HepG2 (cell line): ENCODE measurements around the gene MYOM1. TPM values are rescaled to one million over a fixed set of nuclear protein-coding genes. Genes with fewer than 3 reads are reported as not detected.

Source experiments
- ATF1 ChIP-seq: IDR thresholded peaks from 2 replicates; pipeline ENCODE4 v1.6.1; 2016; ENCODE audit warnings: mild to moderate bottlenecking, control low read depth
- FIP1L1 ChIP-seq: fragments of 200-400 bp; formaldehyde crosslinking; IDR thresholded peaks from 2 replicates; pipeline ENCODE4 v1.6.1; 2018; ENCODE audit warnings: low read depth, mild to moderate bottlenecking, low read length, moderate library complexity, borderline replicate concordance; ENCODE audit not compliant: insufficient read depth
- FOXJ3 ChIP-seq: sonication (generic); formaldehyde crosslinking; IDR thresholded peaks from 2 replicates; pipeline ENCODE4 v1.4.0; 2020; ENCODE audit warnings: missing genetic modification reagents, mild to moderate bottlenecking, borderline replicate concordance
- SMAD3 ChIP-seq: sonication (generic); formaldehyde crosslinking; IDR thresholded peaks from 2 replicates; pipeline ENCODE4 v1.4.0; 2020; ENCODE audit warnings: missing genetic modification reagents
- SNRNP70 ChIP-seq: fragments of 200-400 bp; formaldehyde crosslinking; IDR thresholded peaks from 2 replicates; pipeline ENCODE4 v1.6.1; 2017; ENCODE audit warnings: mild to moderate bottlenecking, low read depth, low read length, moderate library complexity
- SP2 ChIP-seq: sonication (generic); formaldehyde crosslinking; IDR thresholded peaks from 2 replicates; pipeline ENCODE4 v1.5.1; 2020; ENCODE audit warnings: mild to moderate bottlenecking, missing genetic modification reagents
- SRSF4 ChIP-seq: fragments of 200-400 bp; formaldehyde crosslinking; IDR thresholded peaks from one replicate; pipeline ENCODE4 v1.6.1; 2018; ENCODE audit warnings: mild to moderate bottlenecking, low read depth, low read length, moderate library complexity; ENCODE audit not compliant: poor library complexity, severe bottlenecking
- SSRP1 ChIP-seq: IDR thresholded peaks from 2 replicates; pipeline ENCODE4 v1.6.1; 2016; ENCODE audit warnings: control low read depth
- TOE1 ChIP-seq: sonication (generic); formaldehyde crosslinking; IDR thresholded peaks from 2 replicates; pipeline ENCODE4 v1.4.0; 2020; ENCODE audit warnings: mild to moderate bottlenecking, missing genetic modification reagents
- TOPORS ChIP-seq: sonication (generic); formaldehyde crosslinking; IDR thresholded peaks from 2 replicates; pipeline ENCODE4 v1.8.0; 2023; ENCODE audit warnings: mild to moderate bottlenecking, missing genetic modification reagents
- ZNF367 ChIP-seq: sonication (generic); formaldehyde crosslinking; IDR thresholded peaks from 2 replicates; pipeline ENCODE4 v1.4.0; 2020; ENCODE audit warnings: missing genetic modification reagents, borderline replicate concordance
- polyA plus RNA-seq, 8 experiments: library from polyadenylated mRNA; depleted of rRNA in 3 of 8; stranded (reverse) in 7 of 8; unstranded in 1 of 8; fragments of >200 nt; fragmentation: Illumina TruSeq in 4 of 8; extraction: Trizol in 4 of 8; gene quantifications; 2 replicates each; pipeline versions ENCODE4 v1.2.1 to v1.2.3, GENCODE V29; 2011 to 2016; ENCODE audit warnings: low read depth in 4 of 8, missing spikeins in 1 of 8, mixed read lengths in 1 of 8; ENCODE audit not compliant: insufficient read depth in 1 of 8
- total RNA-seq, 5 experiments: library from RNA; depleted of rRNA; stranded (reverse); fragments of >200 nt; fragmentation: Illumina TruSeq; extraction: Trizol; gene quantifications; 2 replicates each; pipeline ENCODE4 v1.2.3, GENCODE V29; 2016; ENCODE audit warnings: low read depth in 1 of 5
- TF ChIP-seq, protein P1 (sequence below): conservative IDR thresholded peaks from 2 replicates; pipeline ENCODE4 v1.6.1; 2018; ENCODE audit warnings: missing genetic modification reagents
- TF ChIP-seq, protein P2 (sequence below): sonication (generic); formaldehyde crosslinking; IDR thresholded peaks from 2 replicates; pipeline ENCODE4 v1.4.0; 2020; ENCODE audit warnings: mild to moderate bottlenecking, missing genetic modification reagents
- TF ChIP-seq, protein P3 (sequence below): fragments of 450-650 bp; IDR thresholded peaks from 2 replicates; pipeline ENCODE4 v1.6.1; 2017
- TF ChIP-seq, protein P4 (sequence below): sonication (generic); formaldehyde crosslinking; IDR thresholded peaks from 2 replicates; pipeline ENCODE4 v1.4.0; 2020; ENCODE audit warnings: missing genetic modification reagents

MYOM1 gene
- total and polyA plus RNA-seq, 2 of the 13 experiments (the other 11 are each of a cell fraction or from before 2014, with no cell fraction given) = 0.46 to 0.98 TPM

DNA sequence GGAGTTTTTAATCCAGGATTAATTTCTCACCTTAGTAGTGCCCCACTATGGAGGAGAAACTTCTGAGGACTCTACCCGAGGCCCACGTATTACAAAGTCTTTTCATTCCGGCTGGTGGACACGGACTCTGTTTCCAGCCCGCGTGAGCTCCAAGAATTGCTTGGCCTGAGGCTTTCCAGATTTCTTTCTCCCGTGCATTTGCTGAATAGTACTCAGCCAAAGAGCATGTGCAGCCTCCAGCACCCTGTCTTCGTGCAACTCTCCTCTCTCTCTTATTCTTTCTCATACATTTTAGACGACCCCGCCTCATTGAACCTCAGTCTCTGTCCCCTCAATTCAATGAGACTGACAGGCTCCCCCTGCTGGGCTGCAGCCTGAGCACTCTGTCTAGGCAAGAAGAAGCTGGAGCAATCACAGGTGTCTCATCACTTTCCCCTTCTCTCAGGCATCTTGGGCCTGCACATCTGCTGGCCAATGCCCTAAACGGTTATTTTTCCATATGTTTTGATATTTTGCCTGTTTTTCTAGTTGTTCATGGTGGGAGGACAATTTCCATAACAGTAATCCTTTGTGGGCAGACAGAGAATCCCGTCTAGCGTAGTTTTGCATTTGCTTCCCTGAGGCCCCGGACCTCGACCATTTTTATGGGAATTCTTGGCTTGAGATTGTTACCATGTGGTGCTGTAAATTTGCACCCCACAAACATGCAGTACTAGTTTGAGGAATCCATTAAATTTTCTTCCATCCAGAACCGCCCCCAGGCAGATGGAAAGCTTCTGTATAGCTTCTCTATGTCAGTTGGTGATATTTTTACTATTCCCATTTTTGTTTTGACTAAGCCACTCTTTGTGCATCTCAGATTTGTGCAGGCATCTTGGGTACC lies 156.7 kb downstream of the MYOM1 start (continued):
- TF ChIP-seq, protein P1, sequence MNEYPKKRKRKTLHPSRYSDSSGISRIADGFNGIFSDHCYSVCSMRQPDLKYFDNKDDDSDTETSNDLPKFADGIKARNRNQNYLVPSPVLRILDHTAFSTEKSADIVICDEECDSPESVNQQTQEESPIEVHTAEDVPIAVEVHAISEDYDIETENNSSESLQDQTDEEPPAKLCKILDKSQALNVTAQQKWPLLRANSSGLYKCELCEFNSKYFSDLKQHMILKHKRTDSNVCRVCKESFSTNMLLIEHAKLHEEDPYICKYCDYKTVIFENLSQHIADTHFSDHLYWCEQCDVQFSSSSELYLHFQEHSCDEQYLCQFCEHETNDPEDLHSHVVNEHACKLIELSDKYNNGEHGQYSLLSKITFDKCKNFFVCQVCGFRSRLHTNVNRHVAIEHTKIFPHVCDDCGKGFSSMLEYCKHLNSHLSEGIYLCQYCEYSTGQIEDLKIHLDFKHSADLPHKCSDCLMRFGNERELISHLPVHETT (CRISPR knock-in tag) = no peak
- TF ChIP-seq SRSF4 (no peak), ZNF367 (no peak), SP2 (no peak), FIP1L1 (no peak), SNRNP70 (no peak), TOPORS (no peak), SMAD3 (CRISPR knock-in tag) (peak; percentile 19; the same call in 1 of the 2 replicates), ATF1 (CRISPR knock-in tag) (no peak), FOXJ3 (CRISPR knock-in tag) (0 out of 2 replicates have a peak, but pooled peaks have one; percentile 43), TOE1 (no peak), SSRP1 (CRISPR knock-in tag) (no peak)
- TF ChIP-seq, protein P2, sequence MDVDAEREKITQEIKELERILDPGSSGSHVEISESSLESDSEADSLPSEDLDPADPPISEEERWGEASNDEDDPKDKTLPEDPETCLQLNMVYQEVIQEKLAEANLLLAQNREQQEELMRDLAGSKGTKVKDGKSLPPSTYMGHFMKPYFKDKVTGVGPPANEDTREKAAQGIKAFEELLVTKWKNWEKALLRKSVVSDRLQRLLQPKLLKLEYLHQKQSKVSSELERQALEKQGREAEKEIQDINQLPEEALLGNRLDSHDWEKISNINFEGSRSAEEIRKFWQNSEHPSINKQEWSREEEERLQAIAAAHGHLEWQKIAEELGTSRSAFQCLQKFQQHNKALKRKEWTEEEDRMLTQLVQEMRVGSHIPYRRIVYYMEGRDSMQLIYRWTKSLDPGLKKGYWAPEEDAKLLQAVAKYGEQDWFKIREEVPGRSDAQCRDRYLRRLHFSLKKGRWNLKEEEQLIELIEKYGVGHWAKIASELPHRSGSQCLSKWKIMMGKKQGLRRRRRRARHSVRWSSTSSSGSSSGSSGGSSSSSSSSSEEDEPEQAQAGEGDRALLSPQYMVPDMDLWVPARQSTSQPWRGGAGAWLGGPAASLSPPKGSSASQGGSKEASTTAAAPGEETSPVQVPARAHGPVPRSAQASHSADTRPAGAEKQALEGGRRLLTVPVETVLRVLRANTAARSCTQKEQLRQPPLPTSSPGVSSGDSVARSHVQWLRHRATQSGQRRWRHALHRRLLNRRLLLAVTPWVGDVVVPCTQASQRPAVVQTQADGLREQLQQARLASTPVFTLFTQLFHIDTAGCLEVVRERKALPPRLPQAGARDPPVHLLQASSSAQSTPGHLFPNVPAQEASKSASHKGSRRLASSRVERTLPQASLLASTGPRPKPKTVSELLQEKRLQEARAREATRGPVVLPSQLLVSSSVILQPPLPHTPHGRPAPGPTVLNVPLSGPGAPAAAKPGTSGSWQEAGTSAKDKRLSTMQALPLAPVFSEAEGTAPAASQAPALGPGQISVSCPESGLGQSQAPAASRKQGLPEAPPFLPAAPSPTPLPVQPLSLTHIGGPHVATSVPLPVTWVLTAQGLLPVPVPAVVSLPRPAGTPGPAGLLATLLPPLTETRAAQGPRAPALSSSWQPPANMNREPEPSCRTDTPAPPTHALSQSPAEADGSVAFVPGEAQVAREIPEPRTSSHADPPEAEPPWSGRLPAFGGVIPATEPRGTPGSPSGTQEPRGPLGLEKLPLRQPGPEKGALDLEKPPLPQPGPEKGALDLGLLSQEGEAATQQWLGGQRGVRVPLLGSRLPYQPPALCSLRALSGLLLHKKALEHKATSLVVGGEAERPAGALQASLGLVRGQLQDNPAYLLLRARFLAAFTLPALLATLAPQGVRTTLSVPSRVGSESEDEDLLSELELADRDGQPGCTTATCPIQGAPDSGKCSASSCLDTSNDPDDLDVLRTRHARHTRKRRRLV = no peak
- TF ChIP-seq, protein P3, sequence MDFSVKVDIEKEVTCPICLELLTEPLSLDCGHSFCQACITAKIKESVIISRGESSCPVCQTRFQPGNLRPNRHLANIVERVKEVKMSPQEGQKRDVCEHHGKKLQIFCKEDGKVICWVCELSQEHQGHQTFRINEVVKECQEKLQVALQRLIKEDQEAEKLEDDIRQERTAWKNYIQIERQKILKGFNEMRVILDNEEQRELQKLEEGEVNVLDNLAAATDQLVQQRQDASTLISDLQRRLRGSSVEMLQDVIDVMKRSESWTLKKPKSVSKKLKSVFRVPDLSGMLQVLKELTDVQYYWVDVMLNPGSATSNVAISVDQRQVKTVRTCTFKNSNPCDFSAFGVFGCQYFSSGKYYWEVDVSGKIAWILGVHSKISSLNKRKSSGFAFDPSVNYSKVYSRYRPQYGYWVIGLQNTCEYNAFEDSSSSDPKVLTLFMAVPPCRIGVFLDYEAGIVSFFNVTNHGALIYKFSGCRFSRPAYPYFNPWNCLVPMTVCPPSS = no peak
- TF ChIP-seq, protein P4, sequence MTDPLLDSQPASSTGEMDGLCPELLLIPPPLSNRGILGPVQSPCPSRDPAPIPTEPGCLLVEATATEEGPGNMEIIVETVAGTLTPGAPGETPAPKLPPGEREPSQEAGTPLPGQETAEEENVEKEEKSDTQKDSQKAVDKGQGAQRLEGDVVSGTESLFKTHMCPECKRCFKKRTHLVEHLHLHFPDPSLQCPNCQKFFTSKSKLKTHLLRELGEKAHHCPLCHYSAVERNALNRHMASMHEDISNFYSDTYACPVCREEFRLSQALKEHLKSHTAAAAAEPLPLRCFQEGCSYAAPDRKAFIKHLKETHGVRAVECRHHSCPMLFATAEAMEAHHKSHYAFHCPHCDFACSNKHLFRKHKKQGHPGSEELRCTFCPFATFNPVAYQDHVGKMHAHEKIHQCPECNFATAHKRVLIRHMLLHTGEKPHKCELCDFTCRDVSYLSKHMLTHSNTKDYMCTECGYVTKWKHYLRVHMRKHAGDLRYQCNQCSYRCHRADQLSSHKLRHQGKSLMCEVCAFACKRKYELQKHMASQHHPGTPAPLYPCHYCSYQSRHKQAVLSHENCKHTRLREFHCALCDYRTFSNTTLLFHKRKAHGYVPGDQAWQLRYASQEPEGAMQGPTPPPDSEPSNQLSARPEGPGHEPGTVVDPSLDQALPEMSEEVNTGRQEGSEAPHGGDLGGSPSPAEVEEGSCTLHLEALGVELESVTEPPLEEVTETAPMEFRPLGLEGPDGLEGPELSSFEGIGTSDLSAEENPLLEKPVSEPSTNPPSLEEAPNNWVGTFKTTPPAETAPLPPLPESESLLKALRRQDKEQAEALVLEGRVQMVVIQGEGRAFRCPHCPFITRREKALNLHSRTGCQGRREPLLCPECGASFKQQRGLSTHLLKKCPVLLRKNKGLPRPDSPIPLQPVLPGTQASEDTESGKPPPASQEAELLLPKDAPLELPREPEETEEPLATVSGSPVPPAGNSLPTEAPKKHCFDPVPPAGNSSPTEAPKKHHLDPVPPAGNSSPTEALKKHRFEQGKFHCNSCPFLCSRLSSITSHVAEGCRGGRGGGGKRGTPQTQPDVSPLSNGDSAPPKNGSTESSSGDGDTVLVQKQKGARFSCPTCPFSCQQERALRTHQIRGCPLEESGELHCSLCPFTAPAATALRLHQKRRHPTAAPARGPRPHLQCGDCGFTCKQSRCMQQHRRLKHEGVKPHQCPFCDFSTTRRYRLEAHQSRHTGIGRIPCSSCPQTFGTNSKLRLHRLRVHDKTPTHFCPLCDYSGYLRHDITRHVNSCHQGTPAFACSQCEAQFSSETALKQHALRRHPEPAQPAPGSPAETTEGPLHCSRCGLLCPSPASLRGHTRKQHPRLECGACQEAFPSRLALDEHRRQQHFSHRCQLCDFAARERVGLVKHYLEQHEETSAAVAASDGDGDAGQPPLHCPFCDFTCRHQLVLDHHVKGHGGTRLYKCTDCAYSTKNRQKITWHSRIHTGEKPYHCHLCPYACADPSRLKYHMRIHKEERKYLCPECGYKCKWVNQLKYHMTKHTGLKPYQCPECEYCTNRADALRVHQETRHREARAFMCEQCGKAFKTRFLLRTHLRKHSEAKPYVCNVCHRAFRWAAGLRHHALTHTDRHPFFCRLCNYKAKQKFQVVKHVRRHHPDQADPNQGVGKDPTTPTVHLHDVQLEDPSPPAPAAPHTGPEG (CRISPR knock-in tag) = 0 out of 2 replicates have a peak, but pooled peaks have one; percentile 30
